Activated naive CD8-positive, alpha-beta T cell treated with anti-CD3 and anti-CD28 coated beads for 36 hours (primary cell): ENCODE measurements around the gene DNAH9. TPM values are rescaled to one million over a fixed set of nuclear protein-coding genes. Genes with fewer than 3 reads are reported as not detected.

Experiments used
- DNase-seq: peaks from one replicate; pipeline ENCODE4 v3.0.0; 2021
- H3K27ac Mint-ChIP-seq: one replicate; pipeline ENCODE4 v1.8.0; 2022; ENCODE audit warnings: mild to moderate bottlenecking, moderate library complexity, mixed read lengths
- H3K27me3 Mint-ChIP-seq: one replicate; pipeline ENCODE4 v1.8.0; 2022; ENCODE audit warnings: mild to moderate bottlenecking, mixed read lengths
- H3K36me3 Mint-ChIP-seq: one replicate; pipeline ENCODE4 v1.8.0; 2021; ENCODE audit warnings: mild to moderate bottlenecking, mixed read lengths
- H3K4me1 Mint-ChIP-seq: one replicate; pipeline ENCODE4 v1.8.0; 2021; ENCODE audit warnings: mixed read lengths
- H3K4me3 Mint-ChIP-seq: one replicate; pipeline ENCODE4 v1.8.0; 2022; ENCODE audit warnings: mild to moderate bottlenecking, moderate library complexity, mixed read lengths
- H3K9me3 Mint-ChIP-seq: one replicate; pipeline ENCODE4 v1.8.0; 2022; ENCODE audit warnings: mixed read lengths
- total RNA-seq, 2 experiments: library from RNA; stranded (reverse); gene quantifications; one replicate each; pipeline ENCODE4 v1.2.3, GENCODE V29; 2021

DNAH9 gene
- total RNA-seq, 2 experiments from 2014 or later = not detected

DNA sequence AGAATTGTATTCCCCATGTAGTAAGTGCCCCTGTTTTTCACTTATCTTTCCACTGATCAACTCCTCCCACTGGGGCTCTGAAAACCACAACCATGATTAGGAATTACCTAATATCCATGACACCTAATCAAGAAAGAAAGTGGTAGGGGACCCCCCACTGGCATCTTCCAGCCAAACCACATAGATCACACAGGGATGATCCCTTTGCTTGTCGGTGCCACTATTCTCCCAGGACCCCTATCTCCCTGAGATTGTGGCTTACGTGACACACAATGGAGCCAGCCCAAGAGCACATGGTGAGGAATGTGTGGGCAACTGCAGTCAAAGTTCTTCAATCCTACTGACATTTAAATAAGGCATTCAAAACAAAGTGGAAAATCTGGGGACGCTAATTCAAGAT is 17.6 kb upstream of the DNAH9 start:
- Mint-ChIP-seq H3K27me3 (no peaks in the 10 kb centered on the region), H3K27ac (no peak overlapping the region), H3K9me3 (peaks cover 2% of the 10 kb centered on the region), H3K4me3 (no peak overlapping the region), H3K4me1 (no peaks in the 10 kb centered on the region), H3K36me3 (no peaks in the 10 kb centered on the region)
- DNase-seq = no peak

- H3K27ac Mint-ChIP-seq = no peak overlapping the region
- no peak for DNase-seq
- no peak overlapping the region for H3K4me3 Mint-ChIP-seq
- H3K36me3 Mint-ChIP-seq = no peaks in the 10 kb centered on the region
- no peaks in the 10 kb centered on the region for H3K27me3 Mint-ChIP-seq
- H3K9me3 Mint-ChIP-seq = peaks cover 4% of the 10 kb centered on the region
- H3K4me1 Mint-ChIP-seq = no peaks in the 10 kb centered on the region
Measured at GRCh38 chr17:11582217-11582616, 16.1 kb upstream of the DNAH9 start.

- no peak for DNase-seq
- Mint-ChIP-seq H3K27ac (no peak overlapping the region), H3K4me1 (no peaks in the 10 kb centered on the region), H3K4me3 (no peak overlapping the region), H3K36me3 (no peaks in the 10 kb centered on the region), H3K9me3 (peaks cover 2% of the 10 kb centered on the region), H3K27me3 (no peaks in the 10 kb centered on the region)
Measured at GRCh38 chr17:11583306-11583992, 14.8 kb upstream of the DNAH9 start.

DNA sequence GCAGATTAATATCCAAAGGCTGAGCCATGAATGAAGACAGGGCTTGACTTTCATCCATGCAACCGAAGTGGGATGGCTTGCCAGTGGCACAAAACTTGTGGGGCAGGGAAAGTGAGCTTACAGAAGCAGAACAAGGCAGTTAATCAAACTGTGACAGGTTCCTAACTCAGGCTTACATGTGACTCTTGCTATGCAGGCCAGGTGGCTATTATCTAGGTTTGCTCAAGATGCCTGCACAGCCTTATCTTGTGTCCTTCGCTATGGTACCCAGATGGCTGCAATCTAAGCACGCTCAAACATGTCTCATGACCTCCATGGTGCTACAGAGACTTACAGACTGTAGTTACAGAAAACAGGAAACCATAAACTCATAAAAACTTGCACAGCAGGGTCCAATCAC is 8.6 kb upstream of the DNAH9 start:
- Mint-ChIP-seq H3K4me1 (no peaks in the 10 kb centered on the region), H3K9me3 (peaks cover 2% of the 10 kb centered on the region), H3K4me3 (no peak overlapping the region), H3K27me3 (no peaks in the 10 kb centered on the region), H3K36me3 (no peaks in the 10 kb centered on the region), H3K27ac (no peak overlapping the region)
- DNase-seq = no peak

DNA sequence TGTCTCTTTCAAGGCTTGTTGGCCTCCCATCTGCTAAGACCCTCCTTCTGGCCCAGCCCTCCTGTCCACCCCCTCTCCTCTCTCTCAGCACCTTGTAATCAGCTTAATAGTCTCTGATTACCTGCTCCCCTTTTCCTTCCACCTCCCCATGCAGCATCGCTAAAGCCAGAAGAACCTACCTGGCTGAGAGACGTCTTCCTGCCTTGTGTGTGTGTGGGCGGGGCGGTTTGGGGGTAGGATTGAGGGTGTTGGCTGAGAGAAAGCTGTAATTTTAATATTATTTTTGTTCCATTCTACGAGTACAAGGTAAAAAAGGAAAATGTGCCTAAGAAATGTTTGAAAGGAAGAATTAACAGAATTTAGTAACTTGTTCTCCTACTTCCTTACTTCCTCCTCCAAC is 3.4 kb downstream of the DNAH9 start:
- H3K27ac Mint-ChIP-seq = no peak overlapping the region

DNA sequence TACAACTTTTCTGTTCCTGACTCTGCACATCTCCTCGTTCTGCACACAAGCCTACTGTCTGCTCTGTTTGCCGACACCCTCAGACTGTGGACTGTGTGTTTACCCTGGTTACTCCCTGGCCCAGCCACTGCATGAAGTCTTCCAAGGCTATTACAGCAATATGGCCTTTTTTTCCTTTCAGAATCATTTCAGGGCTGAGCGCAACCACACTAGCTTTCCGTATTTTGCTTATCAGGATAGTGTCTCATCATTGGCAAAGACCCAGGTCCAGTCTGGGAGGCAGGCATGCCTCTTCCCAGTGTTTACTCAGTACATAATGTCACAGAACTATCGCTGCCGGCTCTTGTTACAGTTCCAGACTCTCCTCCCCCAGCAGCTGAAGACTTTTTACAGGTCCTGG is 10.1 kb downstream of the DNAH9 start:
- Mint-ChIP-seq H3K27me3 (peaks cover 3% of the 10 kb centered on the region), H3K4me1 (no peaks in the 10 kb centered on the region), H3K27ac (no peak overlapping the region), H3K9me3 (no peaks in the 10 kb centered on the region), H3K36me3 (no peaks in the 10 kb centered on the region), H3K4me3 (no peak overlapping the region)
- no peak for DNase-seq

More for the DNA sequence above, 3.4 kb downstream of the DNAH9 start:
- DNase-seq = no peak
- Mint-ChIP-seq H3K9me3 (no peaks in the 10 kb centered on the region), H3K4me3 (no peak overlapping the region), H3K4me1 (no peaks in the 10 kb centered on the region), H3K27me3 (peaks cover 30% of the 10 kb centered on the region), H3K36me3 (no peaks in the 10 kb centered on the region)

DNA sequence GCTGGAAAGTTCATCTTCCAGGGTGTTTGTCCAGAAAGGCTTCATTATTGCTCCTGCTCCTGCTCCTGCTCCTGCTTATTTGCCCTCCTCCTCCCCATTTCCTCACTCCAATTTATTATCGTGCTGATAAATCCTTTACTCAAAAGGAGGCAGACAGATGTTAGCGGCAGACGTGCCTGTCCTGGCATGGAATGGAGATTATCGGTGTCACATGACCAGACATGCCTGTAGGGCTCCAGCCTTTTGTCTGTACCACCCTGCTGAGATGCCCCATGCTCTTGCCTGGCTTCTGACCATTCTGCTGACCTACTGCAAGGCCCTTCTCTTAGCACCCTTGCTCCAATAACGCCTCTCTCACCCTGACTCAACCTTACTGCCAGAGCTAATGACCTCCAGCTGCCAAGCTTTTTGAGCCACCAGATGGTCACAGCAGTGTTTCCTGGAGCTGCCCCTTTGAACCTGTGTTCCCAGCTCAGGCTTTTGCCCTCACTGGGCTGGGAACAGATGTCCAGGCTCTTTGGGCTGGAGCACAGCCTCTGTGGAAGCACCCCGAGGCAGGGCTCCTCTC is 12.8 kb downstream of the DNAH9 start:
- Mint-ChIP-seq H3K27me3 (peaks cover 3% of the 10 kb centered on the region), H3K36me3 (no peaks in the 10 kb centered on the region)
- DNase-seq = no peak

GRCh38 chr17:11612956-11613355 is 14.7 kb downstream of the DNAH9 start:
- H3K27me3 Mint-ChIP-seq = peaks cover 7% of the 10 kb centered on the region
- H3K9me3 Mint-ChIP-seq = no peaks in the 10 kb centered on the region
- DNase-seq = no peak
- no peak overlapping the region for H3K4me3 Mint-ChIP-seq
- H3K36me3 Mint-ChIP-seq = no peaks in the 10 kb centered on the region
- no peaks in the 10 kb centered on the region for H3K4me1 Mint-ChIP-seq
- no peak overlapping the region for H3K27ac Mint-ChIP-seq

More for the DNA sequence above, 12.8 kb downstream of the DNAH9 start:
- Mint-ChIP-seq H3K9me3 (no peaks in the 10 kb centered on the region), H3K4me3 (no peak overlapping the region), H3K27ac (no peak overlapping the region), H3K4me1 (no peaks in the 10 kb centered on the region)

GRCh38 chr17:11618861-11619566 is 20.7 kb downstream of the DNAH9 start:
- Mint-ChIP-seq H3K36me3 (no peaks in the 10 kb centered on the region), H3K27me3 (peaks cover 4% of the 10 kb centered on the region), H3K27ac (no peak overlapping the region), H3K9me3 (no peaks in the 10 kb centered on the region), H3K4me1 (no peaks in the 10 kb centered on the region), H3K4me3 (no peak overlapping the region)
- no peak for DNase-seq

DNA sequence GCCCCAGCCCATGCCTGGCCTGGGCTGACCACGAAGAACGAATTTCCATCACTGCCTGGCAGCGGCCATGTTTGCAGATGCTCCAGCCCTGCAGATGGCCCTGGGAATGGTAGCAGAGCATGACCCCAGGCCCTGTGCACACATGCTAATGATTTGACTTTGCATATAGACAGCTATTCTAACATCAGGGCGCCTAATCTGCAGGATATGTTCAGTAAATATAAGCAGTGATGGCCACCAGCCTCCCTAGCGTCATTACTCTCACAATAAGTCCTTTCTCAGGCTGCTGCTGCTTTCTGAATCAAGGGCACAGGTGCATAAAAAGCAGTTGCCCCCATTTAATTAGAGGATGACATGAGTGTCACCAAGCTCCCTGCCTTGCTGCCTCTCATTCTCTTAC is 24.2 kb downstream of the DNAH9 start:
- Mint-ChIP-seq H3K4me3 (no peak overlapping the region), H3K9me3 (no peaks in the 10 kb centered on the region), H3K4me1 (no peaks in the 10 kb centered on the region)

DNA sequence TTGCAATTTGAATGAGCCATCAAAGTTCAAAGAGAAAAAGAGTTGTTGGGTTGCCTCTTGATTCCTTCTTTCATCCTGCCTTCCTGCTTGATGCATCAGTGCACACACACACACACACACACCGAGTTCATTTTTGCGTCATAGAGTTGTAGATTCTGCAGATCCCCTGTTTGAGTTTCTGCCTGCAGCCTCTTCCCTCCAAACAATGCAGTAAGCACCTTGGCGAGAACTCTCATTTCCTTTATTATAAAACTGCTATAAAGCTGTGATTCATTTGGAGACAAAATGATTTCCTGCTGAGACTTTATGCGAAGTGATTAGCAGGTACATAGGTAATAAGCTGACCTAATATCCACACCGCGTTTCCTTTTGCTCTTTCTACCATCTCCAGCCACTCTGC is 26.7 kb downstream of the DNAH9 start:
- Mint-ChIP-seq H3K27me3 (no peaks in the 10 kb centered on the region), H3K4me3 (no peak overlapping the region), H3K27ac (no peak overlapping the region), H3K36me3 (no peaks in the 10 kb centered on the region), H3K9me3 (no peaks in the 10 kb centered on the region), H3K4me1 (no peaks in the 10 kb centered on the region)
- DNase-seq = no peak

More for the DNA sequence above, 24.2 kb downstream of the DNAH9 start:
- Mint-ChIP-seq H3K27me3 (no peaks in the 10 kb centered on the region), H3K36me3 (no peaks in the 10 kb centered on the region), H3K27ac (no peak overlapping the region)
- DNase-seq = no peak

- Mint-ChIP-seq H3K4me1 (no peaks in the 10 kb centered on the region), H3K4me3 (no peak overlapping the region), H3K36me3 (no peaks in the 10 kb centered on the region), H3K27ac (no peak overlapping the region), H3K27me3 (no peaks in the 10 kb centered on the region), H3K9me3 (no peaks in the 10 kb centered on the region)
- no peak for DNase-seq
Measured at GRCh38 chr17:11625878-11626277, 27.6 kb downstream of the DNAH9 start.

GRCh38 chr17:11627301-11627940 is 29.2 kb downstream of the DNAH9 start:
- no peak overlapping the region for H3K4me3 Mint-ChIP-seq
- no peaks in the 10 kb centered on the region for H3K4me1 Mint-ChIP-seq
- no peaks in the 10 kb centered on the region for H3K27me3 Mint-ChIP-seq
- H3K27ac Mint-ChIP-seq = no peak overlapping the region
- no peak for DNase-seq
- no peaks in the 10 kb centered on the region for H3K9me3 Mint-ChIP-seq
- no peaks in the 10 kb centered on the region for H3K36me3 Mint-ChIP-seq

- H3K9me3 Mint-ChIP-seq = no peaks in the 10 kb centered on the region
- no peaks in the 10 kb centered on the region for H3K36me3 Mint-ChIP-seq
- no peaks in the 10 kb centered on the region for H3K27me3 Mint-ChIP-seq
- no peak for DNase-seq
- H3K4me3 Mint-ChIP-seq = no peak overlapping the region
- H3K4me1 Mint-ChIP-seq = no peaks in the 10 kb centered on the region
- H3K27ac Mint-ChIP-seq = no peak overlapping the region
Measured at GRCh38 chr17:11628374-11628773, 30.1 kb downstream of the DNAH9 start.

GRCh38 chr17:11628831-11629230 is 30.6 kb downstream of the DNAH9 start:
- Mint-ChIP-seq H3K9me3 (no peaks in the 10 kb centered on the region), H3K36me3 (no peaks in the 10 kb centered on the region), H3K4me1 (no peaks in the 10 kb centered on the region), H3K27me3 (no peaks in the 10 kb centered on the region), H3K27ac (no peak overlapping the region), H3K4me3 (no peak overlapping the region)
- DNase-seq = no peak
